Left kidney (tissue), 2 donors: ENCODE results near the gene UQCRC1. TPM values are rescaled to one million over a fixed set of nuclear protein-coding genes. Genes with fewer than 3 reads are reported as not detected.

ENCODE experiments used
- DNase-seq: peaks from one replicate; pipeline ENCODE4 v3.0.0-alpha.2; 2013
- polyA plus RNA-seq: library from polyadenylated mRNA; unstranded; fragments of 120-200 nt; gene quantifications from one replicate; pipeline ENCODE4 v1.2.1, GENCODE V29; 2013; ENCODE audit not compliant: insufficient read length

The UQCRC1 gene
- polyA plus RNA-seq, 1 donor: 269 TPM

GRCh38 chr3:48576647-48577046 is 32.8 kb downstream of the UQCRC1 start:
- DNase-seq: no peak

GRCh38 chr3:48575366-48575765 is 34.1 kb downstream of the UQCRC1 start:
- DNase-seq: no peak

GRCh38 chr3:48573973-48574585 is 35.4 kb downstream of the UQCRC1 start:
- DNase-seq: no peak

GRCh38 chr3:48572517-48572916 is 36.9 kb downstream of the UQCRC1 start:
- DNase-seq: no peak

GRCh38 chr3:48571938-48572337 is 37.5 kb downstream of the UQCRC1 start:
- DNase-seq: no peak

- no peak for DNase-seq
Measured at GRCh38 chr3:48569808-48570450, 39.5 kb downstream of the UQCRC1 start.

- no peak for DNase-seq
Measured at GRCh38 chr3:48569400-48569799, 40.0 kb downstream of the UQCRC1 start.

GRCh38 chr3:48568476-48568875 is 41.0 kb downstream of the UQCRC1 start:
- no peak for DNase-seq

- DNase-seq: no peak
Measured at GRCh38 chr3:48567500-48567899, 41.9 kb downstream of the UQCRC1 start.

GRCh38 chr3:48567090-48567489 is 42.4 kb downstream of the UQCRC1 start:
- no peak for DNase-seq

- no peak for DNase-seq
Measured at GRCh38 chr3:48566401-48566760, 43.1 kb downstream of the UQCRC1 start.

- DNase-seq: no peak
Measured at GRCh38 chr3:48565591-48566400, 43.6 kb downstream of the UQCRC1 start.

GRCh38 chr3:48565186-48565585 is 44.3 kb downstream of the UQCRC1 start:
- DNase-seq: no peak

GRCh38 chr3:48564667-48565066 is 44.8 kb downstream of the UQCRC1 start:
- DNase-seq: no peak

GRCh38 chr3:48564022-48564421 is 45.4 kb downstream of the UQCRC1 start:
- DNase-seq: no peak

GRCh38 chr3:48563382-48563918 is 46.0 kb downstream of the UQCRC1 start, which contains the start of gene UCN2:
Gene UCN2, minus strand, starts transcription at chr3:48563781. Its CDS starts 657 bp downstream, at chr3:48563124.
- DNase-seq: no peak

- no peak for DNase-seq
Measured at GRCh38 chr3:48562367-48563095, 46.9 kb downstream of the UQCRC1 start.

- peak; percentile 49 for DNase-seq
Measured at GRCh38 chr3:48561045-48561736, 48.3 kb downstream of the UQCRC1 start.

GRCh38 chr3:48560648-48561018 is 48.8 kb downstream of the UQCRC1 start:
- DNase-seq: no peak

GRCh38 chr3:48558493-48559134 is 50.8 kb downstream of the UQCRC1 start:
- no peak for DNase-seq
